Subcutaneous adipose tissue (tissue), 4 donors: Measurements from ENCODE around the gene KPNA1. TPM values are rescaled to one million over a fixed set of nuclear protein-coding genes. Genes with fewer than 3 reads are reported as not detected.

Experiments used
- total RNA-seq, 4 donors: library from RNA; depleted of rRNA; stranded (reverse); fragments of >200 nt; gene quantifications; one replicate each; pipeline ENCODE4 v1.1.0, GENCODE V29; 2016
- TF ChIP-seq, protein P1 (sequence below): fragments of 450-650 bp; IDR thresholded peaks from one replicate; pipeline ENCODE4 v1.5.1; 2016; ENCODE audit warnings: low read depth, mild to moderate bottlenecking, control low read depth, antibody characterized with exemption, moderate library complexity

Gene KPNA1
- total RNA-seq: 10 to 100 TPM; 35.9 to 54.8 (median 42.4) TPM

DNA sequence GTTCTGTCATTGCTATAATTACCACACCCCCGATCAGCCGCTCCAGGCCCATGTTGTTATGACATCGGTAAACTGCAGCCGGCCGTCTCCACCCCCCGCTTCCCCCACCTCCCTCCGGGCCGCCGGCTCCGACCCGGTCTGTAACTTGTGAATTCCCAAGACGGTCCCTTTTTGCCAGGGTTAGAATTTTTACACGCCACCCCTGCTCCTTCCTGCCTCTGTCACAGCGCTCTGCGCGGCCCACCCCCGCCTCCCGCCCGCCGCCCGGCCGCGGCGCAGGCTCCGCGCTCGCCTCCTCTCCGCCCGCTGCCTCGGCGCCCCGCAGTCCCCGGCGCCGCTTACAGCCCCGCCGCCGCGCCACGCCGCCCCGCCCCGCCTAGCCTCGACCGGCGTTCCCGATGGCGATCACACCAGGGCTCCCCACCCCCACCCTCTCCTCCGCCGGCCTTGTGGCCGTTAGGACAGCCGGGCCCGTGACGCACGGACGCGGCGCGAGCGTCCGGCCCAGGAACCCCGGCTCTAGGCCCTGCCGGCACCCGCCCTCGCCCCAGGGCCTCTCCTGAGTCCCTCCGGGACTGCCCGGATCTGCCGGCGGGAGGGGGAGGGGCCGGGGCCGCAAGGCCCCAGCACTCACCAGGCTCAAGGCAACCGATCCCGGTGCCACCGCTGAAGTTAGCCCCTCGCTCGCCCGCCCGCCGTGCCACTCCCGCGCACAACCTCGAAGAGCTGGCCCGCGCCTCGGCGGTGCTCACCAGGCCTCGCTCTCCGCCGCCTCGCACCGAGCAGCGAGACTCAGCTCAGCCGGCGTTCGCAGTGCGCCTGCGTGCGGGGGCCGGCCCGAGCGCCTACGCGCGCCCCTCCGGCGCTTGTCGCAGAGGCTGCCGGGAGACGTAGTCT lies at the start of gene KPNA1:
Gene KPNA1, minus strand, starts transcription at position 817 of the 897 bp plus-strand sequence. CDS start 18,374 bp downstream, outside the sequence.
- TF ChIP-seq, protein P1, sequence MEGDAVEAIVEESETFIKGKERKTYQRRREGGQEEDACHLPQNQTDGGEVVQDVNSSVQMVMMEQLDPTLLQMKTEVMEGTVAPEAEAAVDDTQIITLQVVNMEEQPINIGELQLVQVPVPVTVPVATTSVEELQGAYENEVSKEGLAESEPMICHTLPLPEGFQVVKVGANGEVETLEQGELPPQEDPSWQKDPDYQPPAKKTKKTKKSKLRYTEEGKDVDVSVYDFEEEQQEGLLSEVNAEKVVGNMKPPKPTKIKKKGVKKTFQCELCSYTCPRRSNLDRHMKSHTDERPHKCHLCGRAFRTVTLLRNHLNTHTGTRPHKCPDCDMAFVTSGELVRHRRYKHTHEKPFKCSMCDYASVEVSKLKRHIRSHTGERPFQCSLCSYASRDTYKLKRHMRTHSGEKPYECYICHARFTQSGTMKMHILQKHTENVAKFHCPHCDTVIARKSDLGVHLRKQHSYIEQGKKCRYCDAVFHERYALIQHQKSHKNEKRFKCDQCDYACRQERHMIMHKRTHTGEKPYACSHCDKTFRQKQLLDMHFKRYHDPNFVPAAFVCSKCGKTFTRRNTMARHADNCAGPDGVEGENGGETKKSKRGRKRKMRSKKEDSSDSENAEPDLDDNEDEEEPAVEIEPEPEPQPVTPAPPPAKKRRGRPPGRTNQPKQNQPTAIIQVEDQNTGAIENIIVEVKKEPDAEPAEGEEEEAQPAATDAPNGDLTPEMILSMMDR: no peak

DNA sequence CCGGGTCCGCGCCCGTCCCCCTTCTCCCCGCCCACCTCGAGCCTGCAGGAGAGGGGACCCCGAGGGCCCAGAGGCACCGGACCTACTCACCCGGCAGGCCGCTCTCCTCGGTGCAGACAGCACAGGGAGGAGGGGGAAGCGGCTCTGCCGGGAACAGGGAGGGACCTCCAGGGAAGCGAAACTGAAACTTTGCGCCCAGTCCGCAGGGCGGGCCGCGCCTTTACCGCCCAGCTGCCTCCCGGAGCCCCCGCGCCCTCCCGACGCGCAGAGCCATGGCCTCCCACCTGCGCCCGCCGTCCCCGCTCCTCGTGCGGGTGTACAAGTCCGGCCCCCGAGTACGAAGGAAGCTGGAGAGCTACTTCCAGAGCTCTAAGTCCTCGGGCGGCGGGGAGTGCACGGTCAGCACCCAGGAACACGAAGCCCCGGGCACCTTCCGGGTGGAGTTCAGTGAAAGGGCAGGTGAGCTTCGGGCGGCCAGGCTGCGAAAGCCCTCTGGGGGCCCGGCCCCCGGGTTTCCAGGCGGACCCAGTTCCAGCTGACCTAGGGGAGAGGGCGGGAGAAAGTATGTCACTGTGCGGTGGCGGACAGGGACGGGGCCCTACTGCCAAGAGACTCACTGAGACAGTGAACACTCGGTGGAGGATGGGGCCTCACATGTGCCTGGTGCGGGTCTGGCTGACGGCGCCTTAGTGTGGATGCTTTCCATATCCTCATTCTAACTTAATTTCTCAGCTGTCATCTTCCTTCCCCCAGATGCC lies 49.6 kb upstream of the KPNA1 start, which contains the start of the genes DTX3L and PARP9:
Gene DTX3L, plus strand, starts transcription at position 184 of the 758 bp plus-strand sequence. Its CDS starts 89 bp downstream, at position 273.
Gene PARP9, minus strand, starts transcription at position 146 of the 758 bp plus-strand sequence. CDS start 4,680 bp downstream, outside the sequence.
- TF ChIP-seq, protein P1: no peak

DNA sequence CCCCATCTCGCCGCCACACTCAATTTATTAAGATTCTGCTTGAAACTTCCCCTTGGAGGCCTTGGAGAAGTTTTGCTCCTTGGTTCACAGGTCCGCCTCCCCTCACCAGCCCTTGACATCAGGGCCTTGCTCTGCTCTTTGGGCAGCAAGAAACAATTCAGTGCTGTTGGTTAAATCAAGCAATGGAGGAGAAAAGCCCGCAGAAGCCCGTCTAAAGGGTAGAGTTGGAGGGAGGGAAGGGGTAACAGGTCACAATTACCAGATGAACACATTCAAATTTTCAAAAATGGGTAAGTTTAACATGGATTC lies 48.9 kb upstream of the KPNA1 start:
- TF ChIP-seq, protein P1: no peak

DNA sequence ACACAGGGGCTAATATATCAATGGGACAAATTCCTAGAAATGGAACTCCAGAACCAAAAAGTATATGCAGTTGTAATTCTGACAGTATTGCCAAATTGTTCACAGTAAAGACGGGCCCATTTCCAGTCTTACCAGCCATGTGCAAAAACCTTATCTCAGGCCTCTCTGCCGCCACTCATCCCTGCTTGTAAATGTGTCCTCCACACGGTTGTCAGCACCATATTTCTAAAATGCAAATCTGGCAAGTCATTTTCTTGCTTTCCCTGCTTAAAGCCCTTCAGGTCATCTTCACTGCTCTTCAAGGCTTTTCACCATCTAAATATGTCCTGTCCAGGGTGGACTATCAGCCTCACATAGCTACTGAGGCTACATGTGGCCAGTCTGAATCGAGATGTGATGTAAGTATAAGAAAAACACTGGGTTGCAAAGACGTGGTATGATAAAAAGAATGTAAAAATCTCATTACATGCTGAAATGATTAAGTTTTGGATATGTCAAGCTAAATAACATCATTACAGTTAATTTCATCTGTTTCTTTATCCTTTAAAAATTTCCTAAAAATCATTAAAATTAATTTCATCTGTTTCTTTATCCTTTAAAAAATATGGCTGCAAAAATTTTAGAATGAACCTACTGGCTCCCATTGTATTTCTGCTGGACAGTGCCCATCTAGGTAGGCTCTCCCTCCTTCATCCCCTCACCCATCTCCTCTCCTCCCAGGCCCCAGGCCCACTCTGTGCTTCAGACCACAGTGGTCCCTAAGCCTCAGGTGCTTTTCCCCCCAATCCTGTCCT lies 48.4 kb upstream of the KPNA1 start:
- TF ChIP-seq, protein P1: no peak

DNA sequence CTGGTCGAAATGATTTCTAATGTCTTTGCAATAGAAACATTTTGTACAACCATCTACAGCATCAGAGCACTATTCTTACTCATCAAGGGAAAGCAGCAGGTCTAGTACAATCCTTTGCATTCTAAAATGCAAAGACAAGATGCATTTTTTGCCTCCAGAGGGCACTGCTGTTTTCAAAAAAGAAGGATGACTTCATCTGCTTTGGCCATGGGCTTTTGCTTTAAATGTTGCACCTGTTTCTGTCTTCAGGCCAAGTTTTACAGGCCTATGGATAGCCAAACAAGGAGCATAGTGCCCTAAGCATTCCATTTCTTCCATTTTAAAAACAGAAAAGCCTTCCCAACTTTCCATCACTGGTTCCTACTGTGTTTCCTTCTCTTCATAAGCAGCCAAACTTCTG lies 45.9 kb upstream of the KPNA1 start:
- TF ChIP-seq, protein P1: no peak

DNA sequence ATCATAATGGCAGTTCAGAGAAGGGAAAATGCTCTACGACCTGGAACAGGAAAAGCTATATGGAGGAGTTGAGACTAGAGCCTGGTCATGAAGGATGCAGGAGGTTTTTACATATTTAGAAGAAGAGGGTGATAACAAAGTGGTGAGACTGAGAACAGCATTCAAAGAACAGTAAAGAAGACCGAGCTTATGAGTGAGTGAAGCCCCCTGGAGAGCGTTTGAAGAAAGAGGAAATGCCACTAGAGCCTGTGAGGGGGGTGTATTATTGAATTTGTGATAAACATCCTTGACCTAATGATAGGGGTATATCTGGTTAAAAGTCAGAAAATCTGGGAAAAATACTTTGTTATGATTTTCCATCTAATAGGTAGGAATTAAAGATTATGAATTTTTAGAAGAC lies 45.2 kb upstream of the KPNA1 start:
- TF ChIP-seq, protein P1: no peak
